Peyer's patch (tissue), 4 donors: ENCODE results near the gene TRAPPC12.

Experiments used
- CTCF ChIP-seq, 6 experiments: fragments of 450-650 bp in 4 of 6; fragments of 200-600 bp in 2 of 6; sonication (generic) in 1 of 6; IDR thresholded peaks; one replicate each; pipeline ENCODE4 v1.5.1; 2017 to 2019; ENCODE audit warnings: antibody characterized with exemption in 6 of 6, mild to moderate bottlenecking in 3 of 6, moderate library complexity in 1 of 6
- POLR2A ChIP-seq, 2 donors: fragments of 450-650 bp; IDR thresholded peaks; one replicate each; pipeline ENCODE4 v1.5.1; 2017; ENCODE audit warnings: antibody characterized with exemption in 2 of 2, mild to moderate bottlenecking in 2 of 2, moderate library complexity in 2 of 2

- TF ChIP-seq CTCF (IDR thresholded peaks at IDR 0.05) (no peak), POLR2A (IDR thresholded peaks at IDR 0.05) (no peak)
Measured at GRCh38 chr2:3354986-3355385, 24.5 kb upstream of the TRAPPC12 start.
